ENCODE results near the gene SCO2. TPM values are rescaled to one million over a fixed set of nuclear protein-coding genes. Genes with fewer than 3 reads are reported as not detected.

The SCO2 gene
- total RNA-seq, 3 donors from 2014 or later = 1.9 to 6.6 (median 4.3) TPM

GRCh38 chr22:50502628-50503474, 22.5 kb downstream of the SCO2 start:
- DNase-seq (ENCODE audit: low spot score in 2 of 2) = no peak
- H3K27me3 ChIP-seq = no peaks in the 10 kb centered on the region
- no peaks in the 10 kb centered on the region for H3K36me3 ChIP-seq
- H3K4me1 ChIP-seq = peaks cover 0 to 9% of the 10 kb centered on the region in 2 donors
- H3K4me3 ChIP-seq = no peak overlapping the region
- no peaks in the 10 kb centered on the region for H3K9me3 ChIP-seq
- no peak overlapping the region for H3K27ac ChIP-seq
- intact Hi-C loops (cut with DNase I; ENCODE audit: low total_unique reads) = loop anchor here (10.0 kb wide), 1 partner anchor 248 kb away; the partner anchor contains the start of gene HDAC10
- TF ChIP-seq POLR2A (IDR thresholded peaks at IDR 0.05) (no peak), POLR2AphosphoS5 (IDR thresholded peaks at IDR 0.05) (no peak), CTCF (IDR thresholded peaks at IDR 0.05) (no peak)

- H3K4me1 ChIP-seq = peaks cover 0 to 9% of the 10 kb centered on the region in 2 donors
- H3K27me3 ChIP-seq = no peaks in the 10 kb centered on the region
- no peak for DNase-seq (ENCODE audit: low spot score in 2 of 2)
- H3K4me3 ChIP-seq = no peak overlapping the region
- no peak overlapping the region for H3K27ac ChIP-seq
- intact Hi-C loops (cut with DNase I; ENCODE audit: low total_unique reads) = loop anchor here (10.0 kb wide), 1 partner anchor 247 kb away; the partner anchor contains the start of gene HDAC10
- TF ChIP-seq CTCF (IDR thresholded peaks at IDR 0.05) (no peak), POLR2AphosphoS5 (IDR thresholded peaks at IDR 0.05) (no peak), POLR2A (IDR thresholded peaks at IDR 0.05) (no peak)
- H3K9me3 ChIP-seq = no peaks in the 10 kb centered on the region
- no peaks in the 10 kb centered on the region for H3K36me3 ChIP-seq
These were observed 23.3 kb downstream of the SCO2 start for GRCh38 chr22:50502096-50502495.

- TF ChIP-seq POLR2A (IDR thresholded peaks at IDR 0.05) (no peak), POLR2AphosphoS5 (IDR thresholded peaks at IDR 0.05) (no peak), CTCF (IDR thresholded peaks at IDR 0.05) (no peak)
- DNase-seq (ENCODE audit: low spot score in 2 of 2) = no peak
- no peaks in the 10 kb centered on the region for H3K36me3 ChIP-seq
- no peaks in the 10 kb centered on the region for H3K27me3 ChIP-seq
- H3K4me3 ChIP-seq = no peak overlapping the region
- intact Hi-C loops (cut with DNase I; ENCODE audit: low total_unique reads) = loop anchor here (10.0 kb wide), 1 partner anchor 246 kb away; the partner anchor contains the start of gene HDAC10
- H3K4me1 ChIP-seq = no peaks in the 10 kb centered on the region
- no peak overlapping the region for H3K27ac ChIP-seq
- no peaks in the 10 kb centered on the region for H3K9me3 ChIP-seq
These were observed 24.9 kb downstream of the SCO2 start for GRCh38 chr22:50500452-50500851.

GRCh38 chr22:50498322-50498890, 27.0 kb downstream of the SCO2 start:
- DNase-seq (ENCODE audit: low spot score in 2 of 2) = no peak
- H3K9me3 ChIP-seq = no peaks in the 10 kb centered on the region
- no peaks in the 10 kb centered on the region for H3K36me3 ChIP-seq
- H3K27ac ChIP-seq = no peak overlapping the region
- H3K4me3 ChIP-seq = no peak overlapping the region
- no peak for TF ChIP-seq POLR2AphosphoS5 (IDR thresholded peaks at IDR 0.05)
- TF ChIP-seq CTCF (IDR thresholded peaks at IDR 0.05) = peak; percentile 7 to 52 (median 45)
- no peak for TF ChIP-seq POLR2A (IDR thresholded peaks at IDR 0.05)
- H3K27me3 ChIP-seq = no peaks in the 10 kb centered on the region
- intact Hi-C loops (cut with DNase I; ENCODE audit: low total_unique reads) = no loop called here
- H3K4me1 ChIP-seq = no peaks in the 10 kb centered on the region

- TF ChIP-seq CTCF (IDR thresholded peaks at IDR 0.05) (no peak), POLR2AphosphoS5 (IDR thresholded peaks at IDR 0.05) (no peak)
- Histone ChIP-seq H3K27ac (no peak overlapping the region), H3K4me3 (no peak overlapping the region), H3K27me3 (no peaks in the 10 kb centered on the region), H3K36me3 (no peaks in the 10 kb centered on the region), H3K9me3 (no peaks in the 10 kb centered on the region), H3K4me1 (no peaks in the 10 kb centered on the region)
- DNase-seq (ENCODE audit: low spot score in 2 of 2) = no peak
- intact Hi-C loops (cut with DNase I; ENCODE audit: low total_unique reads) = no loop called here
These were observed 28.3 kb downstream of the SCO2 start for GRCh38 chr22:50497093-50497492.

Measured in breast epithelium (tissue), 4 donors.